Activated B cell treated with CpG ODN at 0.5 μM for 24 hours (primary cell): ENCODE data around the gene ZEB2. TPM values are rescaled to one million over a fixed set of nuclear protein-coding genes. Genes with fewer than 3 reads are reported as not detected.

Experiments used
- ATAC-seq: fragments of 200-7000 bp; cut with Tn5 transposase; one replicate; pipeline ENCODE4 v1.10.0; 2021; ENCODE audit warnings: low read depth, mild to moderate bottlenecking, moderate library complexity
- CTCF ChIA-PET: fragments of 350-600 bp; sonication (Branson Sonifier 250); formaldehyde crosslinking; loops from one replicate; lab custom pipeline; 2021; ENCODE audit warnings: antibody characterized with exemption; lab: Charles Lee
- POLR2A ChIA-PET: fragments of 350-600 bp; sonication (Branson Sonifier 250); formaldehyde crosslinking; loops from one replicate; lab custom pipeline; 2021; ENCODE audit warnings: antibody characterized with exemption; lab: Charles Lee
- DNase-seq: peaks from one replicate; pipeline ENCODE4 v3.0.0; 2022
- H3K27ac Mint-ChIP-seq: one replicate; pipeline ENCODE4 v1.8.0; 2020; ENCODE audit warnings: mixed read lengths
- H3K27me3 Mint-ChIP-seq: one replicate; pipeline ENCODE4 v1.8.0; 2021; ENCODE audit warnings: mixed read lengths
- H3K36me3 Mint-ChIP-seq: one replicate; pipeline ENCODE4 v1.8.0; 2021; ENCODE audit warnings: low read depth, mixed read lengths
- H3K4me1 Mint-ChIP-seq: one replicate; pipeline ENCODE4 v1.8.0; 2021; ENCODE audit warnings: mixed read lengths
- H3K4me3 Mint-ChIP-seq: one replicate; pipeline ENCODE4 v1.8.0; 2020; ENCODE audit warnings: mild to moderate bottlenecking, mixed read lengths
- H3K9me3 Mint-ChIP-seq: one replicate; pipeline ENCODE4 v1.8.0; 2020; ENCODE audit warnings: mixed read lengths
- intact Hi-C: fragments of 100-400 bp; cut with micrococcal nuclease; formaldehyde crosslinking; loops from one replicate; pipeline ENCODE4 v1.15.1; 2024
- total RNA-seq: library from RNA; stranded (reverse); gene quantifications from 2 replicates; pipeline ENCODE4 v1.2.3, GENCODE V29; 2022
- TF ChIP-seq, protein P1 (sequence below): fragments of 200-600 bp; IDR thresholded peaks from one replicate; pipeline ENCODE4 v1.8.0; 2022; ENCODE audit warnings: antibody characterized with exemption, mild to moderate bottlenecking

Gene ZEB2
- total RNA-seq, 1 donor from 2014 or later, result 200 TPM

GRCh38 chr2:144550084-144550483, 30.2 kb upstream of the ZEB2 start:
- no peak for ATAC-seq
- Mint-ChIP-seq H3K27ac (no peak overlapping the region), H3K36me3 (no peaks in the 10 kb centered on the region), H3K9me3 (no peaks in the 10 kb centered on the region), H3K4me1 (peaks cover 22% of the 10 kb centered on the region), H3K4me3 (no peak overlapping the region), H3K27me3 (peaks cover 5% of the 10 kb centered on the region)
- intact Hi-C loops, result no loop called here
- no peak for DNase-seq
- TF ChIP-seq, protein P1, sequence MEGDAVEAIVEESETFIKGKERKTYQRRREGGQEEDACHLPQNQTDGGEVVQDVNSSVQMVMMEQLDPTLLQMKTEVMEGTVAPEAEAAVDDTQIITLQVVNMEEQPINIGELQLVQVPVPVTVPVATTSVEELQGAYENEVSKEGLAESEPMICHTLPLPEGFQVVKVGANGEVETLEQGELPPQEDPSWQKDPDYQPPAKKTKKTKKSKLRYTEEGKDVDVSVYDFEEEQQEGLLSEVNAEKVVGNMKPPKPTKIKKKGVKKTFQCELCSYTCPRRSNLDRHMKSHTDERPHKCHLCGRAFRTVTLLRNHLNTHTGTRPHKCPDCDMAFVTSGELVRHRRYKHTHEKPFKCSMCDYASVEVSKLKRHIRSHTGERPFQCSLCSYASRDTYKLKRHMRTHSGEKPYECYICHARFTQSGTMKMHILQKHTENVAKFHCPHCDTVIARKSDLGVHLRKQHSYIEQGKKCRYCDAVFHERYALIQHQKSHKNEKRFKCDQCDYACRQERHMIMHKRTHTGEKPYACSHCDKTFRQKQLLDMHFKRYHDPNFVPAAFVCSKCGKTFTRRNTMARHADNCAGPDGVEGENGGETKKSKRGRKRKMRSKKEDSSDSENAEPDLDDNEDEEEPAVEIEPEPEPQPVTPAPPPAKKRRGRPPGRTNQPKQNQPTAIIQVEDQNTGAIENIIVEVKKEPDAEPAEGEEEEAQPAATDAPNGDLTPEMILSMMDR, result no peak
- POLR2A ChIA-PET, result interaction anchor here (0.7 kb wide), 1 partner anchor 142 kb away, joined by 3 read pairs; no protein-coding TSS in a partner anchor
- CTCF ChIA-PET, result no interaction called here

DNA sequence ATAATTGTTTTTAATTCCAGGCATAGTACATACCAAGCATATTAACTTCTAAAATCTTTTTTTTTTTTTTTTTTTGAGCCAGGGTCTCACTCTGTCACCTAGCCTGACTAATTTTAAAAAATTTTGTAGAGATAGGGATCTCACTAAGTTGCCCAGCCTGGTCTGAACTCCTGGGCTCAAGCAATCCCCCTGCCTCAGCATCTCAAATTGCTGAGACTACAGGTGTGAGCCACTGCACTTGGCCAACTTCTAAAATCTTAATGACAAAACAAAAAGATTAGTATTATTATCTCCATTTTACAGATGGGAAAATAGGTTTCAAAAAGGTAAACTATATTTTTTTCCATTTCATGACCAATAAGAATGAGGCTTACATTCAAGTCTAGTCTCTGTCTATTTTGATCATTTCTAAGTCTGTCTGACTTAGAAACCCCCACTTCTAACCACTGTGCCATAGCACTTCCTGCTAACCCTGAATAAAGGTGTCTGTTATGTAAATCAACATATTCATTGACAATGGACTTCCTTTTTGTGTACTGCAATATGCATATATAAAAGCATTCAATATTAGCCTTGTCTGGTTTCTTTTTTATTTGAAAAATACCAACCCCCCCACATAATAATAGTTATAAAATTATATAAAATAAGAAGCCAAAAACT, 28.7 kb upstream of the ZEB2 start:
- TF ChIP-seq, protein P1, result no peak
- Mint-ChIP-seq H3K27ac (no peak overlapping the region), H3K9me3 (no peaks in the 10 kb centered on the region), H3K27me3 (peaks cover 5% of the 10 kb centered on the region), H3K36me3 (no peaks in the 10 kb centered on the region), H3K4me1 (peaks cover 22% of the 10 kb centered on the region), H3K4me3 (peak overlapping the region; percentile 28)
- CTCF ChIA-PET, result no interaction called here
- no peak for DNase-seq
- ATAC-seq, result peak; percentile 96
- POLR2A ChIA-PET, result interaction anchor here (1.0 kb wide), 1 partner anchor 33 kb away, joined by 4 read pairs; no protein-coding TSS in a partner anchor
- intact Hi-C loops, result loop anchor here (2.0 kb wide), 1 partner anchor 30 kb away; no protein-coding TSS in a partner anchor

DNA sequence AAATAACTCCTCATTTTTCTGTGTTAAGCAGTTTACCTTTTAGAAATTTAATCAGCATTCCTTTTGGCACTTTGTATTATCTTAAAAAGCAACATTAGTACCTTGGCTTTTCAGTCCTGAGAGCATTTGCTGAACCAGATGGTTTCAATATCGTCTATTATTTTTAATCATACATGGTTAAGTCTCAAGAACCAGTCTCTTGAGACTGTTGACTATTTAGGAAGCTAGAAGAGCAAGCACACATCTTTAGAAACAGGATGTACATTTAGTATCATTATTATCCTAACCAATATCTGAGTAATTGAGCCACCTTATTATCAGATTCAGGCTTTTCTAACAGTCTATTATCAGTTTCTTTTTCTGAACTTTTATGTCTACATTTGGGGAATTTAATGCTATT, 28.2 kb upstream of the ZEB2 start:
- intact Hi-C loops, result loop anchor here (2.0 kb wide), 1 partner anchor 29 kb away; no protein-coding TSS in a partner anchor
- CTCF ChIA-PET, result no interaction called here

DNA sequence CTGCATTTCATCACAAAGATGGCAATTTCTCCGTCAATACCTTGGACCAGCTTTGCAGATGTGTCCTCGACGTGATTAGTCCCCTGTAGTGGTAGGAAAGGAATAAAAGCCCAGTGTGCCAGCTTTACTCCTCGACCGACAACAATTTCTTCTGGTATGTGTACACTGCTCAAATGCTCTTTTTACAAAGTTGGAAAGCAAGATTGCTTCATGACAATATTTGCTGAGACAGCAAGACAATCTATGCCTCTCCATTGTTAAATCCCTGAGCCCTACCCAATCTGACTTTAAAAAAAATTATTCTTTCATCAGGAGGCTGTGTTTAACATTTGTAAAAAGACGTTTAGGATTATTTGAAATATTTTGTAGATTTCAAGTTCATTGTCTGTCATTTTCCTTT, 27.6 kb upstream of the ZEB2 start:
- Mint-ChIP-seq H3K9me3 (peaks cover 3% of the 10 kb centered on the region), H3K27me3 (peaks cover 5% of the 10 kb centered on the region), H3K27ac (no peak overlapping the region), H3K4me3 (no peak overlapping the region), H3K4me1 (peaks cover 22% of the 10 kb centered on the region), H3K36me3 (no peaks in the 10 kb centered on the region)
- ChIA-PET POLR2A (interaction anchor here (1.0 kb wide), 1 partner anchor 32 kb away, joined by 4 read pairs; no protein-coding TSS in a partner anchor), CTCF (no interaction called here)
- DNase-seq, result no peak
- intact Hi-C loops, result no loop called here
- TF ChIP-seq, protein P1, result no peak
- ATAC-seq, result no peak

More for the DNA sequence above, 28.2 kb upstream of the ZEB2 start:
- peaks cover 5% of the 10 kb centered on the region for H3K27me3 Mint-ChIP-seq
- H3K4me3 Mint-ChIP-seq, result peak overlapping the region; percentile 28
- H3K36me3 Mint-ChIP-seq, result no peaks in the 10 kb centered on the region
- POLR2A ChIA-PET, result interaction anchor here (1.0 kb wide), 1 partner anchor 33 kb away, joined by 4 read pairs; no protein-coding TSS in a partner anchor
- DNase-seq, result no peak
- H3K4me1 Mint-ChIP-seq, result peaks cover 22% of the 10 kb centered on the region
- no peak overlapping the region for H3K27ac Mint-ChIP-seq
- ATAC-seq, result peak; percentile 29
- TF ChIP-seq, protein P1, result no peak
- H3K9me3 Mint-ChIP-seq, result no peaks in the 10 kb centered on the region

- Mint-ChIP-seq H3K9me3 (peaks cover 3% of the 10 kb centered on the region), H3K27ac (no peak overlapping the region), H3K4me3 (no peak overlapping the region), H3K27me3 (peaks cover 5% of the 10 kb centered on the region), H3K36me3 (no peaks in the 10 kb centered on the region), H3K4me1 (peaks cover 22% of the 10 kb centered on the region)
- intact Hi-C loops, result no loop called here
- ATAC-seq, result no peak
- TF ChIP-seq, protein P1, result no peak
- ChIA-PET CTCF (no interaction called here), POLR2A (no interaction called here)
- DNase-seq, result no peak
These were observed 27.0 kb upstream of the ZEB2 start for GRCh38 chr2:144546933-144547332.
